Measurements from ENCODE around the gene CTNNBIP1.
A peak's percentile ranks its signal among the peaks of the same experiment; 100 is the strongest.

The CTNNBIP1 gene

DNA sequence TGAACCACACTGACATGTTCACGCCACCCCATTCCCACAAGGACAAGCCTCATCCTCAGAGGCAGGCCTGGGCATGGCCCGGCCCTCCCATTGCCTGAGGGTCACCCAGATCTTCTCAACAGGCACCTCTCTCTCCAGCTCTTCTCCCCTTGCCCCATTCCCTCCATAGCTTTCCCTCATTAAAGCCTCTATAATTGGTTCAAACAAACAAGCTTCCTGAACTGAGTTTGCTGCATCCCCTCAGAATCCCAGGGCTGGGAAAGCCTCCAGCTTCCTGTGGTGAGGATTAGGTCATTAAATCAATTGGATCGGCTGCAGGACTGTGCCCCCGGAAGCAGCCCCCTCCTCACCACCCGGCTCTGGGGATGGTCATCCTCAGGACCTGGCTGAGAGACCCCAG lies 18.9 kb downstream of the CTNNBIP1 start (continued):
- TF ChIP-seq ZNF214 (tag by site-specific recombination; IDR thresholded peaks at IDR 0.05; ENCODE audit: borderline replicate concordance), result no peak
- peak; percentile 75; the same call in 1 of the 2 replicates for TF ChIP-seq SCRT2 (tag by site-specific recombination; IDR thresholded peaks at IDR 0.05)
- TF ChIP-seq IKZF3 (tag by site-specific recombination; IDR thresholded peaks at IDR 0.05), result peak; percentile 56; the same call in 1 of the 2 replicates
- TF ChIP-seq, protein P1, sequence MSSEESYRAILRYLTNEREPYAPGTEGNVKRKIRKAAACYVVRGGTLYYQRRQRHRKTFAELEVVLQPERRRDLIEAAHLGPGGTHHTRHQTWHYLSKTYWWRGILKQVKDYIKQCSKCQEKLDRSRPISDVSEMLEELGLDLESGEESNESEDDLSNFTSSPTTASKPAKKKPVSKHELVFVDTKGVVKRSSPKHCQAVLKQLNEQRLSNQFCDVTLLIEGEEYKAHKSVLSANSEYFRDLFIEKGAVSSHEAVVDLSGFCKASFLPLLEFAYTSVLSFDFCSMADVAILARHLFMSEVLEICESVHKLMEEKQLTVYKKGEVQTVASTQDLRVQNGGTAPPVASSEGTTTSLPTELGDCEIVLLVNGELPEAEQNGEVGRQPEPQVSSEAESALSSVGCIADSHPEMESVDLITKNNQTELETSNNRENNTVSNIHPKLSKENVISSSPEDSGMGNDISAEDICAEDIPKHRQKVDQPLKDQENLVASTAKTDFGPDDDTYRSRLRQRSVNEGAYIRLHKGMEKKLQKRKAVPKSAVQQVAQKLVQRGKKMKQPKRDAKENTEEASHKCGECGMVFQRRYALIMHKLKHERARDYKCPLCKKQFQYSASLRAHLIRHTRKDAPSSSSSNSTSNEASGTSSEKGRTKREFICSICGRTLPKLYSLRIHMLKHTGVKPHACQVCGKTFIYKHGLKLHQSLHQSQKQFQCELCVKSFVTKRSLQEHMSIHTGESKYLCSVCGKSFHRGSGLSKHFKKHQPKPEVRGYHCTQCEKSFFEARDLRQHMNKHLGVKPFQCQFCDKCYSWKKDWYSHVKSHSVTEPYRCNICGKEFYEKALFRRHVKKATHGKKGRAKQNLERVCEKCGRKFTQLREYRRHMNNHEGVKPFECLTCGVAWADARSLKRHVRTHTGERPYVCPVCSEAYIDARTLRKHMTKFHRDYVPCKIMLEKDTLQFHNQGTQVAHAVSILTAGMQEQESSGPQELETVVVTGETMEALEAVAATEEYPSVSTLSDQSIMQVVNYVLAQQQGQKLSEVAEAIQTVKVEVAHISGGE (tag by site-specific recombination; conservative IDR thresholded peaks at IDR 0.05; ENCODE audit: low read depth), result no peak
- TF ChIP-seq, protein P2, sequence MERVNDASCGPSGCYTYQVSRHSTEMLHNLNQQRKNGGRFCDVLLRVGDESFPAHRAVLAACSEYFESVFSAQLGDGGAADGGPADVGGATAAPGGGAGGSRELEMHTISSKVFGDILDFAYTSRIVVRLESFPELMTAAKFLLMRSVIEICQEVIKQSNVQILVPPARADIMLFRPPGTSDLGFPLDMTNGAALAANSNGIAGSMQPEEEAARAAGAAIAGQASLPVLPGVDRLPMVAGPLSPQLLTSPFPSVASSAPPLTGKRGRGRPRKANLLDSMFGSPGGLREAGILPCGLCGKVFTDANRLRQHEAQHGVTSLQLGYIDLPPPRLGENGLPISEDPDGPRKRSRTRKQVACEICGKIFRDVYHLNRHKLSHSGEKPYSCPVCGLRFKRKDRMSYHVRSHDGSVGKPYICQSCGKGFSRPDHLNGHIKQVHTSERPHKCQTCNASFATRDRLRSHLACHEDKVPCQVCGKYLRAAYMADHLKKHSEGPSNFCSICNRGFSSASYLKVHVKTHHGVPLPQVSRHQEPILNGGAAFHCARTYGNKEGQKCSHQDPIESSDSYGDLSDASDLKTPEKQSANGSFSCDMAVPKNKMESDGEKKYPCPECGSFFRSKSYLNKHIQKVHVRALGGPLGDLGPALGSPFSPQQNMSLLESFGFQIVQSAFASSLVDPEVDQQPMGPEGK (tag by site-specific recombination; IDR thresholded peaks at IDR 0.05), result peak; percentile 71
- no peak for TF ChIP-seq ZBTB1 (tag by site-specific recombination; IDR thresholded peaks at IDR 0.05)
- TF ChIP-seq ZEB2 (tag by site-specific recombination; IDR thresholded peaks at IDR 0.05), result peak; percentile 44; the same call in 1 of the 2 replicates
- no peak for TF ChIP-seq ZNF830 (tag by site-specific recombination; IDR thresholded peaks at IDR 0.05; ENCODE audit: low read depth)
- TF ChIP-seq ZIC2 (tag by site-specific recombination; IDR thresholded peaks at IDR 0.05), result peak; percentile 67
- TF ChIP-seq, protein P3, sequence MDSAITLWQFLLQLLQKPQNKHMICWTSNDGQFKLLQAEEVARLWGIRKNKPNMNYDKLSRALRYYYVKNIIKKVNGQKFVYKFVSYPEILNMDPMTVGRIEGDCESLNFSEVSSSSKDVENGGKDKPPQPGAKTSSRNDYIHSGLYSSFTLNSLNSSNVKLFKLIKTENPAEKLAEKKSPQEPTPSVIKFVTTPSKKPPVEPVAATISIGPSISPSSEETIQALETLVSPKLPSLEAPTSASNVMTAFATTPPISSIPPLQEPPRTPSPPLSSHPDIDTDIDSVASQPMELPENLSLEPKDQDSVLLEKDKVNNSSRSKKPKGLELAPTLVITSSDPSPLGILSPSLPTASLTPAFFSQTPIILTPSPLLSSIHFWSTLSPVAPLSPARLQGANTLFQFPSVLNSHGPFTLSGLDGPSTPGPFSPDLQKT (IDR thresholded peaks at IDR 0.05; ENCODE audit: borderline replicate concordance, low read depth, low read length), result no peak
- 0 out of 2 replicates have a peak, but pooled peaks have one; percentile 9 for TF ChIP-seq PRDM1 (tag by site-specific recombination; IDR thresholded peaks at IDR 0.05)
- no peak for TF ChIP-seq ZNF112 (tag by site-specific recombination; IDR thresholded peaks at IDR 0.05)
- TF ChIP-seq ZBTB8A (tag by site-specific recombination; IDR thresholded peaks at IDR 0.05), result peak; percentile 63; the same call in 1 of the 2 replicates
- TF ChIP-seq, protein P4, sequence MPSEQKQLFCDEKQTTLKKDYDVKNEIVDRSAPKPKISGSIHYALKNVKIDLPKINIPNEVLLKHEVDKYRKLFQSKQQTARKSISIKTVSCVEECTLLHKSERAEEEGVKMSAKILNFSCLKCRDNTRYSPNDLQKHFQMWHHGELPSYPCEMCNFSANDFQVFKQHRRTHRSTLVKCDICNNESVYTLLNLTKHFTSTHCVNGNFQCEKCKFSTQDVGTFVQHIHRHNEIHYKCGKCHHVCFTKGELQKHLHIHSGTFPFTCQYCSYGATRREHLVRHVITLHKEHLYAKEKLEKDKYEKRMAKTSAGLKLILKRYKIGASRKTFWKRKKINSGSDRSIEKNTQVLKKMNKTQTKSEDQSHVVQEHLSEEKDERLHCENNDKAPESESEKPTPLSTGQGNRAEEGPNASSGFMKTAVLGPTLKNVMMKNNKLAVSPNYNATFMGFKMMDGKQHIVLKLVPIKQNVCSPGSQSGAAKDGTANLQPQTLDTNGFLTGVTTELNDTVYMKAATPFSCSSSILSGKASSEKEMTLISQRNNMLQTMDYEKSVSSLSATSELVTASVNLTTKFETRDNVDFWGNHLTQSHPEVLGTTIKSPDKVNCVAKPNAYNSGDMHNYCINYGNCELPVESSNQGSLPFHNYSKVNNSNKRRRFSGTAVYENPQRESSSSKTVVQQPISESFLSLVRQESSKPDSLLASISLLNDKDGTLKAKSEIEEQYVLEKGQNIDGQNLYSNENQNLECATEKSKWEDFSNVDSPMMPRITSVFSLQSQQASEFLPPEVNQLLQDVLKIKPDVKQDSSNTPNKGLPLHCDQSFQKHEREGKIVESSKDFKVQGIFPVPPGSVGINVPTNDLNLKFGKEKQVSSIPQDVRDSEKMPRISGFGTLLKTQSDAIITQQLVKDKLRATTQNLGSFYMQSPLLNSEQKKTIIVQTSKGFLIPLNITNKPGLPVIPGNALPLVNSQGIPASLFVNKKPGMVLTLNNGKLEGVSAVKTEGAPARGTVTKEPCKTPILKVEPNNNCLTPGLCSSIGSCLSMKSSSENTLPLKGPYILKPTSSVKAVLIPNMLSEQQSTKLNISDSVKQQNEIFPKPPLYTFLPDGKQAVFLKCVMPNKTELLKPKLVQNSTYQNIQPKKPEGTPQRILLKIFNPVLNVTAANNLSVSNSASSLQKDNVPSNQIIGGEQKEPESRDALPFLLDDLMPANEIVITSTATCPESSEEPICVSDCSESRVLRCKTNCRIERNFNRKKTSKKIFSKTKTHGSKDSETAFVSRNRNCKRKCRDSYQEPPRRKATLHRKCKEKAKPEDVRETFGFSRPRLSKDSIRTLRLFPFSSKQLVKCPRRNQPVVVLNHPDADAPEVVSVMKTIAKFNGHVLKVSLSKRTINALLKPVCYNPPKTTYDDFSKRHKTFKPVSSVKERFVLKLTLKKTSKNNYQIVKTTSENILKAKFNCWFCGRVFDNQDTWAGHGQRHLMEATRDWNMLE (tag by site-specific recombination; conservative IDR thresholded peaks at IDR 0.05; ENCODE audit: low read depth), result no peak
- TF ChIP-seq ZNF623 (tag by site-specific recombination; IDR thresholded peaks at IDR 0.05), result no peak
- TF ChIP-seq, protein P5, sequence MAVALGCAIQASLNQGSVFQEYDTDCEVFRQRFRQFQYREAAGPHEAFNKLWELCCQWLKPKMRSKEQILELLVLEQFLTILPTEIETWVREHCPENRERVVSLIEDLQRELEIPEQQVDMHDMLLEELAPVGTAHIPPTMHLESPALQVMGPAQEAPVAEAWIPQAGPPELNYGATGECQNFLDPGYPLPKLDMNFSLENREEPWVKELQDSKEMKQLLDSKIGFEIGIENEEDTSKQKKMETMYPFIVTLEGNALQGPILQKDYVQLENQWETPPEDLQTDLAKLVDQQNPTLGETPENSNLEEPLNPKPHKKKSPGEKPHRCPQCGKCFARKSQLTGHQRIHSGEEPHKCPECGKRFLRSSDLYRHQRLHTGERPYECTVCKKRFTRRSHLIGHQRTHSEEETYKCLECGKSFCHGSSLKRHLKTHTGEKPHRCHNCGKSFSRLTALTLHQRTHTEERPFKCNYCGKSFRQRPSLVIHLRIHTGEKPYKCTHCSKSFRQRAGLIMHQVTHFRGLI (tag by site-specific recombination; IDR thresholded peaks at IDR 0.05), result no peak
- TF ChIP-seq, protein P6, sequence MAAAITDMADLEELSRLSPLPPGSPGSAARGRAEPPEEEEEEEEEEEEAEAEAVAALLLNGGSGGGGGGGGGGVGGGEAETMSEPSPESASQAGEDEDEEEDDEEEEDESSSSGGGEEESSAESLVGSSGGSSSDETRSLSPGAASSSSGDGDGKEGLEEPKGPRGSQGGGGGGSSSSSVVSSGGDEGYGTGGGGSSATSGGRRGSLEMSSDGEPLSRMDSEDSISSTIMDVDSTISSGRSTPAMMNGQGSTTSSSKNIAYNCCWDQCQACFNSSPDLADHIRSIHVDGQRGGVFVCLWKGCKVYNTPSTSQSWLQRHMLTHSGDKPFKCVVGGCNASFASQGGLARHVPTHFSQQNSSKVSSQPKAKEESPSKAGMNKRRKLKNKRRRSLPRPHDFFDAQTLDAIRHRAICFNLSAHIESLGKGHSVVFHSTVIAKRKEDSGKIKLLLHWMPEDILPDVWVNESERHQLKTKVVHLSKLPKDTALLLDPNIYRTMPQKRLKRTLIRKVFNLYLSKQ (tag by site-specific recombination; IDR thresholded peaks at IDR 0.05; ENCODE audit: borderline replicate concordance), result no peak
- TF ChIP-seq, protein P7, sequence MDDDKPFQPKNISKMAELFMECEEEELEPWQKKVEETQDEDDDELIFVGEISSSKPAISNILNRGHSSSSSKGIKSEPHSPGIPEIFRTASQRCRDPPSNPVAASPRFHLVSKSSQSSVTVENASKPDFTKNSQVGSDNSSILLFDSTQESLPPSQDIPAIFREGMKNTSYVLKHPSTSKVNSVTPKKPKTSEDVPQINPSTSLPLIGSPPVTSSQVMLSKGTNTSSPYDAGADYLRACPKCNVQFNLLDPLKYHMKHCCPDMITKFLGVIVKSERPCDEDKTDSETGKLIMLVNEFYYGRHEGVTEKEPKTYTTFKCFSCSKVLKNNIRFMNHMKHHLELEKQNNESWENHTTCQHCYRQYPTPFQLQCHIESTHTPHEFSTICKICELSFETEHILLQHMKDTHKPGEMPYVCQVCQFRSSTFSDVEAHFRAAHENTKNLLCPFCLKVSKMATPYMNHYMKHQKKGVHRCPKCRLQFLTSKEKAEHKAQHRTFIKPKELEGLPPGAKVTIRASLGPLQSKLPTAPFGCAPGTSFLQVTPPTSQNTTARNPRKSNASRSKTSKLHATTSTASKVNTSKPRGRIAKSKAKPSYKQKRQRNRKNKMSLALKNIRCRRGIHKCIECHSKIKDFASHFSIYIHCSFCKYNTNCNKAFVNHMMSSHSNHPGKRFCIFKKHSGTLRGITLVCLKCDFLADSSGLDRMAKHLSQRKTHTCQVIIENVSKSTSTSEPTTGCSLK (tag by site-specific recombination; IDR thresholded peaks at IDR 0.05), result no peak
- TF ChIP-seq ZXDB (tag by site-specific recombination; IDR thresholded peaks at IDR 0.05), result no peak
- no peak for TF ChIP-seq ZFP37 (tag by site-specific recombination; IDR thresholded peaks at IDR 0.05)
- TF ChIP-seq ZNF114 (tag by site-specific recombination; IDR thresholded peaks at IDR 0.05), result no peak
- TF ChIP-seq ZNF610 (tag by site-specific recombination; IDR thresholded peaks at IDR 0.05; ENCODE audit: borderline replicate concordance), result no peak
- TF ChIP-seq SCRT1 (tag by site-specific recombination; IDR thresholded peaks at IDR 0.05; ENCODE audit: borderline replicate concordance), result no peak

All from HEK293 (cell line).